ENCODE data around the gene SLC28A1. TPM values are rescaled to one million over a fixed set of nuclear protein-coding genes. Genes with fewer than 3 reads are reported as not detected.

Gene SLC28A1
- total RNA-seq, 1 experiment from 2014 or later: not detected

- Histone ChIP-seq H2AFZ (ENCODE audit: low read depth, low read length, poor library complexity, severe bottlenecking) (no peak overlapping the region), H3K4me1 (ENCODE audit: control insufficient read depth in 1 of 2, insufficient read depth in 2 of 2, low read length in 2 of 2) (peaks cover 0 to 10% of the 10 kb centered on the region in 2 experiments; a peak in 1 of 4 replicates), H3K27me3 (ENCODE audit: insufficient read depth, low read length) (no peaks in the 10 kb centered on the region), H4K20me1 (ENCODE audit: insufficient read depth) (no peaks in the 10 kb centered on the region), H3K4me3 (replicated peaks in 1 of 2; ENCODE audit: low read depth in 1 of 2, low read length in 2 of 2) (no peak overlapping the region), H3K79me2 (ENCODE audit: insufficient read depth, low read length) (no peaks in the 10 kb centered on the region), H3K9me2 (ENCODE audit: insufficient read depth) (no peaks in the 10 kb centered on the region), H3K9ac (ENCODE audit: low read length) (no peak overlapping the region), H3K36me3 (ENCODE audit: control insufficient read depth in 1 of 2, insufficient read depth in 2 of 2, low read length in 2 of 2) (no peaks in the 10 kb centered on the region), H3K27ac (ENCODE audit: low read depth, low read length) (no peak overlapping the region), H3K9me3 (ENCODE audit: control insufficient read depth in 1 of 2, insufficient read depth in 1 of 2, low read depth in 1 of 2, low read length in 2 of 2) (no peaks in the 10 kb centered on the region), H3K4me2 (ENCODE audit: low read length) (no peak overlapping the region)
- no TSS peak for BruUV-seq (replicated peaks)
- no peak for ATAC-seq
- POLR2A ChIA-PET: no interaction called here
- TF ChIP-seq SRF (IDR thresholded peaks at IDR 0.05; ENCODE audit: low read depth) (no peak), CEBPB (IDR thresholded peaks at IDR 0.05; ENCODE audit: low read depth) (no peak), ZBTB33 (IDR thresholded peaks at IDR 0.05; ENCODE audit: extremely low read depth, insufficient replicate concordance, low read length) (no peak), ZFX (IDR thresholded peaks at IDR 0.05) (no peak), YY1 (IDR thresholded peaks at IDR 0.05; ENCODE audit: extremely low read depth, insufficient replicate concordance, low read depth, low read length) (no peak), ATF3 (IDR thresholded peaks at IDR 0.05) (no peak), TCF7L2 (IDR thresholded peaks at IDR 0.05; ENCODE audit: borderline replicate concordance, extremely low read depth, insufficient read depth, insufficient read length) (no peak), SIN3A (IDR thresholded peaks at IDR 0.05; ENCODE audit: low read depth) (no peak), ELF1 (IDR thresholded peaks at IDR 0.05; ENCODE audit: borderline replicate concordance, low read depth) (no peak), POLR2A (IDR thresholded peaks at IDR 0.05; ENCODE audit: borderline replicate concordance, extremely low read depth, insufficient read depth, insufficient read length) (no peak), MAX (IDR thresholded peaks at IDR 0.05) (no peak), ZNF274 (IDR thresholded peaks at IDR 0.05; ENCODE audit: low read depth, low read length) (no peak), FOSL1 (IDR thresholded peaks at IDR 0.05; ENCODE audit: low read depth) (no peak), CTCF (IDR thresholded peaks at IDR 0.05 in 2 of 3, conservative IDR thresholded peaks at IDR 0.05 in 1 of 3; ENCODE audit: borderline replicate concordance in 1 of 3, insufficient read depth in 1 of 3, low read depth in 2 of 3, low read length in 2 of 3) (no peak)
- no peak for DNase-seq (ENCODE audit: low read depth, low spot score)
- intact Hi-C loops (cut with micrococcal nuclease): no loop called here
- RAD21 ChIA-PET (ENCODE audit: low non-redundant PET in 1 of 2, low total read pairs in 2 of 2, uncharacterized antibody in 2 of 2, unreplicated experiment in 2 of 2): no interaction called here
- CTCF ChIA-PET: no interaction called here
Observed at GRCh38 chr15:84893607-84894006, 9.1 kb downstream of the SLC28A1 start.
